HL-60 (cell line): ENCODE data around the gene MYRFL.

Source experiments
- DNase-seq, 2 experiments: peaks; one replicate each; pipeline ENCODE4 v3.0.0-alpha.2; 2010 to 2020; ENCODE audit warnings: low read depth in 1 of 2, low spot score in 1 of 2
- H3K27ac ChIP-seq: fragments of 250-450 bp; sonication (Bioruptor Pico); replicated peaks from 2 replicates; pipeline ENCODE4 v1.5.1; 2020; ENCODE audit warnings: mild to moderate bottlenecking, moderate library complexity
- H3K27me3 ChIP-seq: fragments of 250-450 bp; sonication (Bioruptor Pico); 2 replicates; pipeline ENCODE4 v1.5.1; 2021; ENCODE audit warnings: mild to moderate bottlenecking, moderate library complexity; ENCODE audit not compliant: insufficient read depth, poor library complexity, severe bottlenecking
- H3K4me3 ChIP-seq: replicated peaks from 2 replicates; pipeline ENCODE4 v1.5.1; 2011; ENCODE audit warnings: mild to moderate bottlenecking, control low read depth, low read length; ENCODE audit not compliant: insufficient read depth
- GABPA ChIP-seq: IDR thresholded peaks from 2 replicates; pipeline ENCODE4 v1.6.1; 2012; ENCODE audit warnings: low read depth
- POLR2AphosphoS5 ChIP-seq: IDR thresholded peaks from 2 replicates; pipeline ENCODE4 v1.6.1; 2012; ENCODE audit warnings: low read depth
- REST ChIP-seq: IDR thresholded peaks from 2 replicates; pipeline ENCODE4 v1.6.1; 2012; ENCODE audit warnings: low read depth; ENCODE audit not compliant: insufficient replicate concordance
- SPI1 ChIP-seq: IDR thresholded peaks from 2 replicates; pipeline ENCODE4 v1.6.1; 2012; ENCODE audit warnings: low read depth, mild to moderate bottlenecking, borderline replicate concordance
- TF ChIP-seq, protein P1 (sequence below): IDR thresholded peaks from one replicate; pipeline ENCODE4 v1.5.1; 2011; ENCODE audit warnings: low read length, control low read depth, inconsistent platforms; ENCODE audit not compliant: insufficient read depth

Gene MYRFL

GRCh38 chr12:69822201-69822860 is 2.7 kb upstream of the MYRFL start:
- no peak for DNase-seq
- TF ChIP-seq GABPA (no peak), POLR2AphosphoS5 (no peak), REST (no peak), SPI1 (no peak)
- TF ChIP-seq, protein P1, sequence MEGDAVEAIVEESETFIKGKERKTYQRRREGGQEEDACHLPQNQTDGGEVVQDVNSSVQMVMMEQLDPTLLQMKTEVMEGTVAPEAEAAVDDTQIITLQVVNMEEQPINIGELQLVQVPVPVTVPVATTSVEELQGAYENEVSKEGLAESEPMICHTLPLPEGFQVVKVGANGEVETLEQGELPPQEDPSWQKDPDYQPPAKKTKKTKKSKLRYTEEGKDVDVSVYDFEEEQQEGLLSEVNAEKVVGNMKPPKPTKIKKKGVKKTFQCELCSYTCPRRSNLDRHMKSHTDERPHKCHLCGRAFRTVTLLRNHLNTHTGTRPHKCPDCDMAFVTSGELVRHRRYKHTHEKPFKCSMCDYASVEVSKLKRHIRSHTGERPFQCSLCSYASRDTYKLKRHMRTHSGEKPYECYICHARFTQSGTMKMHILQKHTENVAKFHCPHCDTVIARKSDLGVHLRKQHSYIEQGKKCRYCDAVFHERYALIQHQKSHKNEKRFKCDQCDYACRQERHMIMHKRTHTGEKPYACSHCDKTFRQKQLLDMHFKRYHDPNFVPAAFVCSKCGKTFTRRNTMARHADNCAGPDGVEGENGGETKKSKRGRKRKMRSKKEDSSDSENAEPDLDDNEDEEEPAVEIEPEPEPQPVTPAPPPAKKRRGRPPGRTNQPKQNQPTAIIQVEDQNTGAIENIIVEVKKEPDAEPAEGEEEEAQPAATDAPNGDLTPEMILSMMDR, result no peak
- no peak overlapping the region for H3K27ac ChIP-seq
- H3K4me3 ChIP-seq, result no peak overlapping the region
- no peaks in the 10 kb centered on the region for H3K27me3 ChIP-seq

DNA sequence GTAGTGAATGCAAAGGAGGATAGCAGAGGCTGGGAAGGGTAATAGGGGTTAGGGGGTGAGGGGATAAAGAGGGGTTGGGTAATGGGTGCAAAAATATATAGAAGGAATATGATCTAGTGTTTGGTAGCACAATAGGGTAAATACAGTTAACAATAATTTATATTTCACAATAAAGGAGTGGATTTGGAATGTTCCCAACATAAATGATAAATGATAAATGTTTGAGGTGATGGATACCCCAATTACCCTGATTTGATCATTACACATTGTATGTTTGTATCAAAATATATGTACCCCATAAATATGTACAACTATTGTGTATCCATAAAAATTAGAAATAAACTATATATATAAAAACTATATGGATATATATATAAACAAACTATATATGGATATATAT is 999 bp upstream of the MYRFL start:
- no peak for TF ChIP-seq REST
- TF ChIP-seq, protein P1, result no peak
- TF ChIP-seq POLR2AphosphoS5, result no peak
- no peak for TF ChIP-seq SPI1
- TF ChIP-seq GABPA, result no peak
- H3K27ac ChIP-seq, result no peak overlapping the region
- H3K27me3 ChIP-seq, result no peaks in the 10 kb centered on the region
- no peak overlapping the region for H3K4me3 ChIP-seq
- DNase-seq, result no peak

DNA sequence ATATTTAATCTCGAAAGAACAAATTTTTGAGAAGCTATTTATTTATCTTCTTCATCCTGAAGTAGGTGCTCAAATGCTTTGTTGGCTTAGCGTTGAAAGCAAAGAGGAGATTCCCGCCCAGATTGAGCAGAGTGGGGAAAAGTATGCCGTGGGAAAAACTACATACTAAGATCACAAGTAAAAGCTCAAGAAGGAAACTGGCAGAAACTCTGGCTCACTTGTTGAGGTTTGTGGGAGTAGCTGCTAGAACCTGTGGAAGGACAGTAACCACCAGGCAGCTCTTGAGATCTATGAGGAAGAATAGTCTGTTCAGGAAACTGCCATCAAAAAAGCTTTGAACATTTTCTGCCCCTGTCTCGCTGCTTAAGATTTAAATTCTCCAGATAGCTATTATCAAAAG is 3.9 kb downstream of the MYRFL start:
- no peaks in the 10 kb centered on the region for H3K27me3 ChIP-seq
- no peak for DNase-seq
- H3K27ac ChIP-seq, result no peak overlapping the region
- TF ChIP-seq POLR2AphosphoS5 (no peak), REST (no peak), GABPA (no peak), SPI1 (no peak)
- TF ChIP-seq, protein P1, result no peak
- H3K4me3 ChIP-seq, result no peak overlapping the region
